HepG2 (cell line): ENCODE data around the gene C16orf95. TPM values are rescaled to one million over a fixed set of nuclear protein-coding genes. Genes with fewer than 3 reads are reported as not detected.
A peak's percentile ranks its signal among the peaks of the same experiment; 100 is the strongest.

Source experiments
- ATAC-seq: fragments of 200-7000 bp; cut with Tn5 transposase; 3 replicates; pipeline ENCODE4 v1.9.1; 2020; ENCODE audit warnings: mild to moderate bottlenecking, moderate library complexity
- BruUV-seq: library from RNA; stranded (reverse); fragments of 400-500 nt; replicated peaks from 2 replicates; lab custom pipeline; 2021; lab: Mats Ljungman, UMichigan
- CTCF ChIA-PET: fragments of 300-600 bp; formaldehyde crosslinking; extraction: SDS; loops from one replicate; lab custom pipeline; 2021; ENCODE audit warnings: low total read pairs, inconsistent platforms, low intra/inter-chr PET ratio; lab: Yijun Ruan, JAX
- POLR2A ChIA-PET: fragments of 350-600 bp; sonication (Branson Sonifier 250); formaldehyde crosslinking; loops from one replicate; lab custom pipeline; 2020; ENCODE audit warnings: antibody characterized with exemption, inconsistent platforms; lab: Yijun Ruan, JAX
- DNase-seq: peaks from one replicate; pipeline ENCODE4 v3.0.0-alpha.2; 2015; ENCODE audit warnings: low spot score
- FAIRE-seq: peaks from 3 replicates; lab custom pipeline; 2011; peaks lifted over from hg19 to GRCh38; lab: Jason Lieb, UNC
- H2AFZ ChIP-seq: one replicate; pipeline ENCODE4 v1.6.1; 2011; ENCODE audit warnings: low read length, inconsistent platforms
- H3K27ac ChIP-seq: fragments of 300-600 bp; 3 replicates; pipeline ENCODE4 v1.8.0; 2011; ENCODE audit warnings: mixed run types, mild to moderate bottlenecking, mixed read lengths, low read length, inconsistent platforms; ENCODE audit not compliant: insufficient read depth; ENCODE audit errors: extremely low read length
- H3K27me3 ChIP-seq, 2 experiments: fragments of 200-600 bp in 1 of 2; 2 replicates in 1 of 2; 3 replicates in 1 of 2; pipeline versions ENCODE4 v1.6.0 to v1.8.0; 2011; ENCODE audit warnings: low read length in 2 of 2, mild to moderate bottlenecking in 2 of 2, moderate library complexity in 2 of 2, inconsistent platforms in 1 of 2; ENCODE audit not compliant: insufficient read depth in 2 of 2, control insufficient read depth in 1 of 2
- H3K36me3 ChIP-seq, 2 experiments: fragments of 200-600 bp in 1 of 2; replicated peaks in 1 of 2; 2 replicates in 1 of 2; 3 replicates in 1 of 2; pipeline versions ENCODE4 v1.5.1 to v1.8.0; 2011; ENCODE audit warnings: low read length in 2 of 2, inconsistent platforms in 1 of 2; ENCODE audit not compliant: insufficient read depth in 2 of 2, control insufficient read depth in 1 of 2
- H3K4me1 ChIP-seq: 2 replicates; pipeline ENCODE4 v1.5.1; 2012; ENCODE audit warnings: low read length, inconsistent platforms; ENCODE audit not compliant: insufficient read depth
- H3K4me2 ChIP-seq: 2 replicates; pipeline ENCODE4 v1.6.0; 2011; ENCODE audit warnings: low read depth, low read length, inconsistent platforms
- H3K4me3 ChIP-seq, 3 experiments: fragments of 200-600 bp in 1 of 3; sonication (generic), shearing (Covaris generic) in 1 of 3; replicated peaks in 1 of 3; 2 replicates each; pipeline ENCODE4 v1.5.1; 2011 to 2016; ENCODE audit warnings: low read length in 3 of 3, inconsistent platforms in 2 of 3, low read depth in 2 of 3, mild to moderate bottlenecking in 2 of 3, control low read depth in 1 of 3, mixed read lengths in 1 of 3; ENCODE audit not compliant: insufficient read depth in 1 of 3
- H3K79me2 ChIP-seq: one replicate; pipeline ENCODE4 v1.6.1; 2011; ENCODE audit warnings: low read length, inconsistent platforms; ENCODE audit not compliant: insufficient read depth
- H3K9ac ChIP-seq: 2 replicates; pipeline ENCODE4 v1.6.0; 2011; ENCODE audit warnings: mild to moderate bottlenecking, low read depth, low read length, inconsistent platforms; ENCODE audit not compliant: insufficient read depth
- H3K9me3 ChIP-seq: 2 replicates; pipeline ENCODE4 v1.5.1; 2012; ENCODE audit warnings: mild to moderate bottlenecking, low read length
- H4K20me1 ChIP-seq: 2 replicates; pipeline ENCODE4 v1.6.0; 2011; ENCODE audit warnings: inconsistent platforms, mild to moderate bottlenecking, low read length, moderate library complexity; ENCODE audit not compliant: insufficient read depth
- GLI4 ChIP-seq: sonication (generic); formaldehyde crosslinking; IDR thresholded peaks from 2 replicates; pipeline ENCODE4 v1.5.1; 2020; ENCODE audit warnings: missing genetic modification reagents, mild to moderate bottlenecking, moderate library complexity, borderline replicate concordance
- HOXA3 ChIP-seq: sonication (generic); formaldehyde crosslinking; IDR thresholded peaks from 2 replicates; pipeline ENCODE4 v1.5.0; 2020; ENCODE audit warnings: missing genetic modification reagents
- KDM2A ChIP-seq: sonication (generic); formaldehyde crosslinking; IDR thresholded peaks from 2 replicates; pipeline ENCODE4 v1.4.0; 2020; ENCODE audit warnings: low read depth, missing genetic modification reagents, borderline replicate concordance
- PAF1 ChIP-seq: IDR thresholded peaks from 2 replicates; pipeline ENCODE4 v1.6.1; 2016; ENCODE audit warnings: missing genetic modification reagents, missing compliant biosample characterization
- POLR2AphosphoS5 ChIP-seq: IDR thresholded peaks from 2 replicates; pipeline ENCODE4 v1.6.1; 2012; ENCODE audit warnings: low read depth, low read length
- SP1 ChIP-seq, 2 experiments: fragments of 450-650 bp in 1 of 2; sonication (generic) in 1 of 2; formaldehyde crosslinking in 1 of 2; IDR thresholded peaks; 2 replicates each; pipeline versions ENCODE4 v1.4.0 to v1.6.1; 2016 to 2020; ENCODE audit warnings: missing genetic modification reagents in 1 of 2
- TOE1 ChIP-seq: sonication (generic); formaldehyde crosslinking; IDR thresholded peaks from 2 replicates; pipeline ENCODE4 v1.4.0; 2020; ENCODE audit warnings: mild to moderate bottlenecking, missing genetic modification reagents
- ZNF326 ChIP-seq: sonication (generic); formaldehyde crosslinking; IDR thresholded peaks from 2 replicates; pipeline ENCODE4 v1.4.0; 2020; ENCODE audit warnings: missing genetic modification reagents, borderline replicate concordance
- ZNF367 ChIP-seq: sonication (generic); formaldehyde crosslinking; IDR thresholded peaks from 2 replicates; pipeline ENCODE4 v1.4.0; 2020; ENCODE audit warnings: missing genetic modification reagents, borderline replicate concordance
- ZNF780A ChIP-seq: sonication (generic); formaldehyde crosslinking; IDR thresholded peaks from 2 replicates; pipeline ENCODE4 v1.8.0; 2022; ENCODE audit warnings: mild to moderate bottlenecking, missing genetic modification reagents, moderate library complexity
- ZSCAN21 ChIP-seq: sonication (generic); formaldehyde crosslinking; IDR thresholded peaks from 2 replicates; pipeline ENCODE4 v1.8.0; 2022; ENCODE audit warnings: mild to moderate bottlenecking, missing genetic modification reagents, moderate library complexity, borderline replicate concordance
- WGBS: methylation state at CpG from one replicate; pipeline ENCODE4 v1.1.6; 2017; ENCODE audit warnings: low lambda C conversion rate; 5-methylcytosine and 5-hydroxymethylcytosine counted together
- in situ Hi-C: cut with HindIII; loops from 2 replicates; pipeline ENCODE4 v1.10.0; 2017; ENCODE audit warnings: low pct_unique_long_range_greater_than_20kb; ENCODE audit not compliant: extremely low pct_ligation_motif_present
- intact Hi-C: fragments of 100-400 bp; cut with micrococcal nuclease; formaldehyde crosslinking; loops from one replicate; pipeline ENCODE4 v1.10.0; 2022; ENCODE audit not compliant: unreplicated experiment
- polyA plus RNA-seq, 8 experiments: library from polyadenylated mRNA; depleted of rRNA in 3 of 8; stranded (reverse) in 7 of 8; unstranded in 1 of 8; fragments of >200 nt; fragmentation: Illumina TruSeq in 4 of 8; extraction: Trizol in 4 of 8; gene quantifications; 2 replicates each; pipeline versions ENCODE4 v1.2.1 to v1.2.3, GENCODE V29; 2011 to 2016; ENCODE audit warnings: low read depth in 4 of 8, missing spikeins in 1 of 8, mixed read lengths in 1 of 8; ENCODE audit not compliant: insufficient read depth in 1 of 8
- total RNA-seq, 5 experiments: library from RNA; depleted of rRNA; stranded (reverse); fragments of >200 nt; fragmentation: Illumina TruSeq; extraction: Trizol; gene quantifications; 2 replicates each; pipeline ENCODE4 v1.2.3, GENCODE V29; 2016; ENCODE audit warnings: low read depth in 1 of 5
- TF ChIP-seq, protein P1 (sequence below): sonication (generic); formaldehyde crosslinking; IDR thresholded peaks from 2 replicates; pipeline ENCODE4 v1.4.0; 2020; ENCODE audit warnings: missing genetic modification reagents, borderline replicate concordance
- TF ChIP-seq, protein P2 (sequence below): sonication (generic); formaldehyde crosslinking; IDR thresholded peaks from 2 replicates; pipeline ENCODE4 v1.4.0; 2020; ENCODE audit warnings: missing genetic modification reagents
- TF ChIP-seq, protein P3 (sequence below): sonication (generic); formaldehyde crosslinking; conservative IDR thresholded peaks from 2 replicates; pipeline ENCODE4 v1.8.0; 2022; ENCODE audit warnings: missing genetic modification reagents

The C16orf95 gene
- total and polyA plus RNA-seq, 2 of the 13 experiments (the other 11 are each of a cell fraction or from before 2014, with no cell fraction given), result 2.8 to 8.6 TPM

DNA sequence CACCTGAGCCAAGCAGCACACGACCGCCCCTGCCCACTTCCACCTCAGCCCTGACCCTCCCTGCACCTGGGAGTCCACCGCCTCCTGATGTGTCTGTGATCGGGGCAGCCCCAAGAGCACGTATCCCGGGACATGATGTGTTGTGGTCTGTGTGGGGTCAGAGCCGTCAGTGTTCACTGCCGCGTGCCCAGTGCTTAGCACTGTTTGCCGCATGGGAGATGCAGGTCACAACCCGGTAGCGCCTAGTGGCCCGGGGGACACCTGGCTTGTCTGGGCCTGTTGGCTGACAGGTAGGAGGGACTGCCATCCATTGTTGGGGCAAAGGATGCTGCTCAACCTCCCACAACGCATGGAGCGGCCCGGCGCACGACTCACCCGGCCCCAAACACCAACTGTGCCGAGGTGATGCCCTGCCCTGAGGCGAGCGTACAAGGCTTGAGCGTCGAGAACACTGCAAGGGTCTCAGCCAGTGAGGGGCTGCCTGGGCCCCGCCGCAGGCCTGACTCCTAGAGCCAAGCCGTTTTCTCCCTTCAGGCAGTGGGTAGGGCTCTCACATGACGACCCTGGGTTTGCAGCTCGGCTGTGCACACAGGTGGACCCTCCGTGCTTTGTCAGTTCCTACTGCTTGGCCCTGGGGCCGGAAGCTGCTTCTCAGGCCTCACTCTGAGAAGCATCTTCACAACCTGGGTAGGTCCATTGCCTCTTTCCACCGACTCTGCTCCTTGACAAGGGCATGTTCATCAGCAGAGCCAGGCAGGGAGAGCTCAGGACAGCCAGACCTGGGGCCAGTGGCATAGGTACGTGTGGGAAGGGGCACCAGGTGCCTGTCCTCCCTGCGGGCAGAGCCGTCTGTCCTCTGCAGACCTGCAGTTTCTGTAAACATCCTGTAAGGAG is 5.9 kb upstream of the C16orf95 start:
- DNase-seq (no peak), FAIRE-seq (no peak), ATAC-seq (no peak; the same call in 1 of the 3 replicates)
- H3K79me2 ChIP-seq, result peaks cover 21% of the 10 kb centered on the region
- H4K20me1 ChIP-seq, result peaks cover 49% of the 10 kb centered on the region
- in situ Hi-C loops (no loop called here), intact Hi-C loops (no loop called here)
- WGBS, result 94% methylated on average over 22 of the region's 35 CpGs
- no TSS peak for BruUV-seq
- H3K27ac ChIP-seq, result no peak overlapping the region
- ChIA-PET CTCF (no interaction called here), POLR2A (interaction anchor here (1.5 to 2.6 kb wide), 4 partner anchors 56 to 71 kb away, joined by 3 to 20 read pairs (median 6); partner anchors contain the start of gene FBXO31)
- no peak overlapping the region for H3K9ac ChIP-seq
- H3K4me2 ChIP-seq, result no peak overlapping the region
- H3K4me3 ChIP-seq, result no peak overlapping the region
- no peaks in the 10 kb centered on the region for H3K9me3 ChIP-seq
- no peaks in the 10 kb centered on the region; a peak in 1 of 5 replicates for H3K27me3 ChIP-seq
- peaks cover 13% of the 10 kb centered on the region for H3K4me1 ChIP-seq
- no peak overlapping the region for H2AFZ ChIP-seq
- peaks cover 19 to 35% of the 10 kb centered on the region in 2 experiments; a peak in 4 of 5 replicates for H3K36me3 ChIP-seq
- TF ChIP-seq ZNF780A (CRISPR knock-in tag) (peak; percentile 65; the same call in 1 of the 2 replicates), TOE1 (no peak), GLI4 (no peak), PAF1 (CRISPR knock-in tag) (peak; percentile 16; the same call in 1 of the 2 replicates), POLR2AphosphoS5 (peak; percentile 20; the same call in 1 of the 2 replicates), SP1 (IDR thresholded peaks at IDR 0.05) (no peak), SP1 (CRISPR knock-in tag; IDR thresholded peaks at IDR 0.05) (no peak), ZNF326 (CRISPR knock-in tag) (peak; percentile 33; the same call in 1 of the 2 replicates), KDM2A (CRISPR knock-in tag) (peak; percentile 9; the same call in 1 of the 2 replicates), HOXA3 (peak; percentile 33; the same call in 1 of the 2 replicates), ZNF367 (CRISPR knock-in tag) (no peak), ZSCAN21 (CRISPR knock-in tag) (0 out of 2 replicates have a peak, but pooled peaks have one; percentile 22)
- TF ChIP-seq, protein P1, sequence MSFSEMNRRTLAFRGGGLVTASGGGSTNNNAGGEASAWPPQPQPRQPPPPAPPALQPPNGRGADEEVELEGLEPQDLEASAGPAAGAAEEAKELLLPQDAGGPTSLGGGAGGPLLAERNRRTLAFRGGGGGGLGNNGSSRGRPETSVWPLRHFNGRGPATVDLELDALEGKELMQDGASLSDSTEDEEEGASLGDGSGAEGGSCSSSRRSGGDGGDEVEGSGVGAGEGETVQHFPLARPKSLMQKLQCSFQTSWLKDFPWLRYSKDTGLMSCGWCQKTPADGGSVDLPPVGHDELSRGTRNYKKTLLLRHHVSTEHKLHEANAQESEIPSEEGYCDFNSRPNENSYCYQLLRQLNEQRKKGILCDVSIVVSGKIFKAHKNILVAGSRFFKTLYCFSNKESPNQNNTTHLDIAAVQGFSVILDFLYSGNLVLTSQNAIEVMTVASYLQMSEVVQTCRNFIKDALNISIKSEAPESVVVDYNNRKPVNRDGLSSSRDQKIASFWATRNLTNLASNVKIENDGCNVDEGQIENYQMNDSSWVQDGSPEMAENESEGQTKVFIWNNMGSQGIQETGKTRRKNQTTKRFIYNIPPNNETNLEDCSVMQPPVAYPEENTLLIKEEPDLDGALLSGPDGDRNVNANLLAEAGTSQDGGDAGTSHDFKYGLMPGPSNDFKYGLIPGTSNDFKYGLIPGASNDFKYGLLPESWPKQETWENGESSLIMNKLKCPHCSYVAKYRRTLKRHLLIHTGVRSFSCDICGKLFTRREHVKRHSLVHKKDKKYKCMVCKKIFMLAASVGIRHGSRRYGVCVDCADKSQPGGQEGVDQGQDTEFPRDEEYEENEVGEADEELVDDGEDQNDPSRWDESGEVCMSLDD (CRISPR knock-in tag), result no peak
- TF ChIP-seq, protein P2, sequence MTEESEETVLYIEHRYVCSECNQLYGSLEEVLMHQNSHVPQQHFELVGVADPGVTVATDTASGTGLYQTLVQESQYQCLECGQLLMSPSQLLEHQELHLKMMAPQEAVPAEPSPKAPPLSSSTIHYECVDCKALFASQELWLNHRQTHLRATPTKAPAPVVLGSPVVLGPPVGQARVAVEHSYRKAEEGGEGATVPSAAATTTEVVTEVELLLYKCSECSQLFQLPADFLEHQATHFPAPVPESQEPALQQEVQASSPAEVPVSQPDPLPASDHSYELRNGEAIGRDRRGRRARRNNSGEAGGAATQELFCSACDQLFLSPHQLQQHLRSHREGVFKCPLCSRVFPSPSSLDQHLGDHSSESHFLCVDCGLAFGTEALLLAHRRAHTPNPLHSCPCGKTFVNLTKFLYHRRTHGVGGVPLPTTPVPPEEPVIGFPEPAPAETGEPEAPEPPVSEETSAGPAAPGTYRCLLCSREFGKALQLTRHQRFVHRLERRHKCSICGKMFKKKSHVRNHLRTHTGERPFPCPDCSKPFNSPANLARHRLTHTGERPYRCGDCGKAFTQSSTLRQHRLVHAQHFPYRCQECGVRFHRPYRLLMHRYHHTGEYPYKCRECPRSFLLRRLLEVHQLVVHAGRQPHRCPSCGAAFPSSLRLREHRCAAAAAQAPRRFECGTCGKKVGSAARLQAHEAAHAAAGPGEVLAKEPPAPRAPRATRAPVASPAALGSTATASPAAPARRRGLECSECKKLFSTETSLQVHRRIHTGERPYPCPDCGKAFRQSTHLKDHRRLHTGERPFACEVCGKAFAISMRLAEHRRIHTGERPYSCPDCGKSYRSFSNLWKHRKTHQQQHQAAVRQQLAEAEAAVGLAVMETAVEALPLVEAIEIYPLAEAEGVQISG (CRISPR knock-in tag), result peak; percentile 6; the same call in 1 of the 2 replicates
- TF ChIP-seq, protein P3, sequence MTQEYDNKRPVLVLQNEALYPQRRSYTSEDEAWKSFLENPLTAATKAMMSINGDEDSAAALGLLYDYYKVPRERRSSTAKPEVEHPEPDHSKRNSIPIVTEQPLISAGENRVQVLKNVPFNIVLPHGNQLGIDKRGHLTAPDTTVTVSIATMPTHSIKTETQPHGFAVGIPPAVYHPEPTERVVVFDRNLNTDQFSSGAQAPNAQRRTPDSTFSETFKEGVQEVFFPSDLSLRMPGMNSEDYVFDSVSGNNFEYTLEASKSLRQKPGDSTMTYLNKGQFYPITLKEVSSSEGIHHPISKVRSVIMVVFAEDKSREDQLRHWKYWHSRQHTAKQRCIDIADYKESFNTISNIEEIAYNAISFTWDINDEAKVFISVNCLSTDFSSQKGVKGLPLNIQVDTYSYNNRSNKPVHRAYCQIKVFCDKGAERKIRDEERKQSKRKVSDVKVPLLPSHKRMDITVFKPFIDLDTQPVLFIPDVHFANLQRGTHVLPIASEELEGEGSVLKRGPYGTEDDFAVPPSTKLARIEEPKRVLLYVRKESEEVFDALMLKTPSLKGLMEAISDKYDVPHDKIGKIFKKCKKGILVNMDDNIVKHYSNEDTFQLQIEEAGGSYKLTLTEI (CRISPR knock-in tag), result no peak
